Endodermal cell (in vitro differentiated cells): ENCODE data around the gene NDST3. TPM values are rescaled to one million over a fixed set of nuclear protein-coding genes. Genes with fewer than 3 reads are reported as not detected.
A peak's percentile ranks its signal among the peaks of the same experiment; 100 is the strongest.
"Not testable (repeated sequence)": the region's sequence is repeated elsewhere in the genome, so short reads cannot be mapped to it uniquely, and the experiment has no call there.

Source experiments
- DNase-seq: peaks from one replicate; pipeline ENCODE4 v3.0.0-alpha.2; 2017
- H3K27ac ChIP-seq: 2 replicates; pipeline ENCODE4 v1.5.1; 2013; ENCODE audit warnings: mild to moderate bottlenecking, low read depth, low read length, moderate library complexity
- H3K27me3 ChIP-seq: 2 replicates; pipeline ENCODE4 v1.6.1; 2013; ENCODE audit warnings: mild to moderate bottlenecking, low read length, moderate library complexity; ENCODE audit not compliant: insufficient read depth, control insufficient read depth, poor library complexity, severe bottlenecking
- H3K36me3 ChIP-seq: 2 replicates; pipeline ENCODE4 v1.7.0; 2013; ENCODE audit warnings: mild to moderate bottlenecking, low read length, moderate library complexity; ENCODE audit not compliant: control insufficient read depth, insufficient read depth
- H3K4me1 ChIP-seq: one replicate; pipeline ENCODE4 v1.7.0; 2013; ENCODE audit warnings: low read length; ENCODE audit not compliant: control insufficient read depth, insufficient read depth
- H3K4me3 ChIP-seq: 2 replicates; pipeline ENCODE4 v1.5.1; 2013; ENCODE audit warnings: mild to moderate bottlenecking, low read length, moderate library complexity
- H3K9ac ChIP-seq: 2 replicates; pipeline ENCODE4 v1.6.1; 2013; ENCODE audit warnings: mild to moderate bottlenecking, low read length, moderate library complexity; ENCODE audit not compliant: poor library complexity, severe bottlenecking; ENCODE audit errors: extremely low read depth
- H3K9me3 ChIP-seq: 2 replicates; pipeline ENCODE4 v1.6.1; 2013; ENCODE audit warnings: mild to moderate bottlenecking, low read length, moderate library complexity; ENCODE audit not compliant: control insufficient read depth
- H3K27ac Mint-ChIP-seq: 2 replicates; pipeline ENCODE4 v1.8.0; 2020; ENCODE audit warnings: mixed read lengths
- H3K27me3 Mint-ChIP-seq: 2 replicates; pipeline ENCODE4 v1.8.0; 2021; ENCODE audit warnings: mild to moderate bottlenecking, mixed read lengths; ENCODE audit not compliant: insufficient read depth
- H3K36me3 Mint-ChIP-seq: 2 replicates; pipeline ENCODE4 v1.8.0; 2020; ENCODE audit warnings: low read depth, mixed read lengths
- H3K4me1 Mint-ChIP-seq: 2 replicates; pipeline ENCODE4 v1.8.0; 2020; ENCODE audit warnings: mixed read lengths
- H3K4me3 Mint-ChIP-seq: 2 replicates; pipeline ENCODE4 v1.8.0; 2020; ENCODE audit warnings: mild to moderate bottlenecking, moderate library complexity, mixed read lengths
- H3K9me3 Mint-ChIP-seq: 2 replicates; pipeline ENCODE4 v1.8.0; 2020; ENCODE audit warnings: mild to moderate bottlenecking, mixed read lengths
- WGBS, 2 experiments: methylation state at CpG; one replicate each; pipeline versions ENCODE4 v1.1.5 to v1.1.7; 2013; ENCODE audit warnings: missing lambda C conversion rate in 2 of 2, mixed read lengths in 1 of 2; ENCODE audit not compliant: insufficient coverage in 1 of 2, insufficient read length in 1 of 2; 5-methylcytosine and 5-hydroxymethylcytosine counted together
- total RNA-seq, 2 donors: library from RNA; stranded (reverse); fragmentation: NEBNext Ultra II Directional in 1 of 2; extraction: Animal tissue kit (Norgen Biotek cat#: 25700) in 1 of 2; gene quantifications; 2 replicates in 1 of 2; 3 replicates in 1 of 2; pipeline ENCODE4 v1.2.1, GENCODE V29; 2021
- TF ChIP-seq, protein P1 (sequence below): fragments of 200-600 bp; sonication (generic); conservative IDR thresholded peaks from 2 replicates; pipeline ENCODE4 v1.5.0; 2021; ENCODE audit warnings: antibody characterized with exemption, mild to moderate bottlenecking

Gene NDST3
- total RNA-seq, 2 donors from 2014 or later, result 0.62 to 0.71 TPM

DNA sequence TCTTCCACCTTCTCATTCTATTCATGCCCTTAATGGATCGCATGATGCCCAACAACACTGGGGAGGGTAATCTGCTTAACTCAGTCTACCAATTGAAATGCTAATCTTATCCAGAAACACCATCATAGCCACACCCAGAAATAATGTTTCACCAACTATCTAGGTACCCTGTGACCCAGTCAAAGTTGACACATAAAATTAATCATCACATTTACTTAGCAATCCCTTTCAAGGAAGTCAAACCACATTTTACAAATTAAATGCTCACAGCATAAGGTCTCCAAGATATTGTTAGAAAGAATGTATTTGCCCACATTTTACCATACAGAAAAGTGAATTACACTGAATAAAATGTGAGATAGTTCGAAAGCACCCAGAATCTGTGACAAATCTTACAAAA lies 226.0 kb downstream of the NDST3 start:
- H3K36me3 Mint-ChIP-seq, result no peaks in the 10 kb centered on the region
- no peaks in the 10 kb centered on the region for H3K4me1 ChIP-seq
- H3K4me3 Mint-ChIP-seq, result no peak overlapping the region
- no peak overlapping the region for H3K4me3 ChIP-seq
- peaks cover 2% of the 10 kb centered on the region for H3K9me3 Mint-ChIP-seq
- no peaks in the 10 kb centered on the region for H3K36me3 ChIP-seq
- no peak overlapping the region for H3K27ac ChIP-seq
- H3K27ac Mint-ChIP-seq, result no peak overlapping the region
- H3K27me3 Mint-ChIP-seq, result peaks cover 8% of the 10 kb centered on the region
- H3K4me1 Mint-ChIP-seq, result no peaks in the 10 kb centered on the region
- WGBS, 2 experiments, result 90% methylated on average over 2 of the region's 2 CpGs; no CpG with 5 or more reads in 1 of the 2 experiments
- no peaks in the 10 kb centered on the region for H3K9me3 ChIP-seq
- no peak overlapping the region for H3K9ac ChIP-seq
- no peak for DNase-seq
- TF ChIP-seq, protein P1, sequence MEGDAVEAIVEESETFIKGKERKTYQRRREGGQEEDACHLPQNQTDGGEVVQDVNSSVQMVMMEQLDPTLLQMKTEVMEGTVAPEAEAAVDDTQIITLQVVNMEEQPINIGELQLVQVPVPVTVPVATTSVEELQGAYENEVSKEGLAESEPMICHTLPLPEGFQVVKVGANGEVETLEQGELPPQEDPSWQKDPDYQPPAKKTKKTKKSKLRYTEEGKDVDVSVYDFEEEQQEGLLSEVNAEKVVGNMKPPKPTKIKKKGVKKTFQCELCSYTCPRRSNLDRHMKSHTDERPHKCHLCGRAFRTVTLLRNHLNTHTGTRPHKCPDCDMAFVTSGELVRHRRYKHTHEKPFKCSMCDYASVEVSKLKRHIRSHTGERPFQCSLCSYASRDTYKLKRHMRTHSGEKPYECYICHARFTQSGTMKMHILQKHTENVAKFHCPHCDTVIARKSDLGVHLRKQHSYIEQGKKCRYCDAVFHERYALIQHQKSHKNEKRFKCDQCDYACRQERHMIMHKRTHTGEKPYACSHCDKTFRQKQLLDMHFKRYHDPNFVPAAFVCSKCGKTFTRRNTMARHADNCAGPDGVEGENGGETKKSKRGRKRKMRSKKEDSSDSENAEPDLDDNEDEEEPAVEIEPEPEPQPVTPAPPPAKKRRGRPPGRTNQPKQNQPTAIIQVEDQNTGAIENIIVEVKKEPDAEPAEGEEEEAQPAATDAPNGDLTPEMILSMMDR, result no peak
- H3K27me3 ChIP-seq, result no peaks in the 10 kb centered on the region

DNA sequence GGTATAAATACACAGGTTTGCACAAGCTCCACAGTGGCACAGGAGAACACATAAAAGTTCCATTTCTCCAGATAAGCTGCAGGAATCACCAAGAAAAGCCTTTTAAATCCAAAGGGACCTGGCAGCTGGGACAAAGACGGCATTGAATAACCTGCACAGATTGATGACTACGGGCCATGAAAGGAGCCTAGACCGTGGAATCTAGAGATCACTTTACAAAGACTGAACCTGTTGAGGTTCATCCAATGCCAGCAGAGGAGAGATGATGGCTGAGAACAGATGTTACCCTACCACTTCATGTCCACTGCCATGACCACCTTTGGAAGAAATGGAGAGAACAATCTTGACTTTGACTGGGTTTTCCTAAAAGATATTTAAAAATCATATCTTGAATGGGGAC lies 229.8 kb downstream of the NDST3 start:
- Mint-ChIP-seq H3K9me3 (peaks cover 6% of the 10 kb centered on the region), H3K27me3 (peaks cover 8% of the 10 kb centered on the region), H3K36me3 (no peaks in the 10 kb centered on the region), H3K4me3 (no peak overlapping the region), H3K27ac (no peak overlapping the region), H3K4me1 (no peaks in the 10 kb centered on the region)
- TF ChIP-seq, protein P1, result no peak
- Histone ChIP-seq H3K27ac (no peak overlapping the region), H3K27me3 (no peaks in the 10 kb centered on the region), H3K9me3 (no peaks in the 10 kb centered on the region), H3K36me3 (no peaks in the 10 kb centered on the region), H3K9ac (no peak overlapping the region), H3K4me3 (no peak overlapping the region), H3K4me1 (no peaks in the 10 kb centered on the region)
- DNase-seq, result no peak
- WGBS, 2 experiments, result 91 to 97% methylated on average over 3 of the region's 3 CpGs

DNA sequence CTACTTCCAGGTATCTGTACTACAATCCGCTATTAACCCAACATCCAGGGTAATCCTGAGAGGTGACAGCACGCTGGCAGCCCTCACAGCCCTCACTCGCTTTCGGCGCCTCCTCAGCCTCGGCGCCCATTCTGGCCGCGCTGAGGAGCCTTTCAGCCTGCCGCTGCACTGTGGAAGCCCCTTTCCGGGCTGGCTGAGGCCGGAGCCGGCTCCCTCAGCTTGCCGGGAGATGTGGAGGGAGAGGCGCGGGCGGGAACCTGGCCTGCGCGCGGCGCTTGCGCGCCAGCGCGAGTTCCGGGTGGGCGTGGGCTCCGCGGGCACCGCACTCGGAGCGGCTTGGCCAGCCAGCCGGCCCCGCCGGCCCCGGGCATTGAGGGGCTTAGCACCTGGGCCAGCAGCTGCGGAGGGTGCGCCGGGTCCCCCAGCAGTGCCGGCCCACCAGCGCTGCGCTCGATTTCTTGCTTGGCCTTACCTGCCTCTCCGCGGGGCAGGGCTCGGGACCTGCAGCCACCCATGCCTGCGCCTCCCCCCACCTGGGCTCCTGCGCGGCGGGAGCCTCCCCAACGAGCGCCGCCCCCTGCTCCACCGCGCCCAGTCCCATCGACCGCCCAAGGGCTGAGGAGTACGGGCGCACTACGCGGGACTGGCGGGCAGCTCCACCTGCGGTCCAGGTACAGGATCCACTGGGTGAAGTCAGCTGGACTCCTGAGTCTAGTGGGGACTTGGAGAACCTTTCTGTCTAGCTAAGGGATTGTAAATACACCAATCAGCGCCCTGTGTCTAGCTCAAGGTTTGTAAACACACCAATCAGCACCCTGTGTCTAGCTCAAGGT lies 231.2 kb downstream of the NDST3 start:
- H3K4me3 ChIP-seq, result no peak overlapping the region
- no peaks in the 10 kb centered on the region for H3K27me3 ChIP-seq
- no peaks in the 10 kb centered on the region for H3K36me3 ChIP-seq
- H3K4me1 Mint-ChIP-seq, result no peaks in the 10 kb centered on the region
- H3K9me3 ChIP-seq, result no peaks in the 10 kb centered on the region
- WGBS, 2 experiments, result 81 to 90% methylated on average over 42 to 64 of the region's 64 CpGs
- H3K27me3 Mint-ChIP-seq, result peaks cover 9% of the 10 kb centered on the region
- peak overlapping the region; percentile 52 for H3K4me3 Mint-ChIP-seq
- no peak overlapping the region for H3K9ac ChIP-seq
- no peaks in the 10 kb centered on the region for H3K36me3 Mint-ChIP-seq
- no peak overlapping the region for H3K27ac Mint-ChIP-seq
- no peak overlapping the region for H3K27ac ChIP-seq
- H3K9me3 Mint-ChIP-seq, result peaks cover 6% of the 10 kb centered on the region
- H3K4me1 ChIP-seq, result no peaks in the 10 kb centered on the region
- DNase-seq, result no peak
- TF ChIP-seq, protein P1, result no peak

DNA sequence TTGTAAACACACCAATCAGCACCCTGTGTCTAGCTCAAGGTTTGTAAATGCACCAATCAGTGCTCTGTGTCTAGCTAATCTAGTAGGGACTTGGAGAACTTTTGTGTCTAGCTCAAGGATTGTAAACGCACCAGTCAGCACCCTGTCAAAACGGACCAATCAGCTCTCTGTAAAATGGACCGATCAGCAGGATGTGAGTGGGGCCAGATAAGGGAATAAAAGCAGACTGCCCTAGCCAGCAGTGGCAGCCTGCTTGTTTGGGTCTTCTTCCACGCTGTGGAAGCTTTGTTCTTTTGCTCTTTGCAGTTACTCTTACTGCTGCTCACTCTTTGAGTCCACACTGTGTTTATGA lies 231.8 kb downstream of the NDST3 start:
- H3K27ac ChIP-seq, H3K4me1 ChIP-seq, H3K36me3 Mint-ChIP-seq, H3K4me3 ChIP-seq, DNase-seq, H3K27me3 ChIP-seq, H3K9ac ChIP-seq, H3K27ac Mint-ChIP-seq, H3K9me3 ChIP-seq, H3K36me3 ChIP-seq, H3K4me1 Mint-ChIP-seq, H3K9me3 Mint-ChIP-seq, H3K27me3 Mint-ChIP-seq: not testable (repeated sequence)
- H3K4me3 Mint-ChIP-seq, result peak overlapping the region; percentile 52
- 95 to 100% methylated on average over 1 to 4 of the region's 4 CpGs for WGBS, 2 experiments
